IMR-90 (cell line): ENCODE measurements around the gene TMEM45B. TPM values are rescaled to one million over a fixed set of nuclear protein-coding genes. Genes with fewer than 3 reads are reported as not detected.
A peak's percentile ranks its signal among the peaks of the same experiment; 100 is the strongest.

ENCODE experiments used
- ATAC-seq: fragments of 200-7000 bp; cut with Tn5 transposase; 2 replicates; pipeline ENCODE4 v1.9.1; 2020; ENCODE audit warnings: low read depth, mild to moderate bottlenecking, moderate library complexity
- BruUV-seq: library from RNA; stranded (reverse); fragments of 400-500 nt; replicated peaks from 2 replicates; lab custom pipeline; 2021; lab: Mats Ljungman, UMichigan
- CTCF ChIA-PET: fragments of 300-600 bp; formaldehyde crosslinking; extraction: SDS; loops from one replicate; lab custom pipeline; 2021; ENCODE audit warnings: antibody characterized with exemption; lab: Yijun Ruan, JAX
- POLR2A ChIA-PET: fragments of 300-600 bp; sonication (Branson Sonifier 250); formaldehyde crosslinking; loops from one replicate; lab custom pipeline; 2022; ENCODE audit warnings: antibody characterized with exemption; ENCODE audit not compliant: unreplicated experiment; lab: Charles Lee
- DNase-seq: peaks from one replicate; pipeline ENCODE4 v3.0.0; 2013
- H2AFZ ChIP-seq: replicated peaks from 2 replicates; pipeline ENCODE3; 2013; ENCODE audit warnings: low read length, mild to moderate bottlenecking; ENCODE audit not compliant: poor library complexity
- H2AK5ac ChIP-seq: 2 replicates; pipeline ENCODE4 v1.6.1; 2013; ENCODE audit warnings: low read depth, low read length, inconsistent platforms
- H2AK9ac ChIP-seq: replicated peaks from 2 replicates; pipeline ENCODE3; 2013; ENCODE audit warnings: mild to moderate bottlenecking, low read depth, low read length, moderate library complexity; ENCODE audit not compliant: poor library complexity
- H2BK120ac ChIP-seq: 2 replicates; pipeline ENCODE4 v1.6.1; 2013; ENCODE audit warnings: low read depth, low read length, inconsistent platforms
- H2BK15ac ChIP-seq: 3 replicates; pipeline ENCODE4 v1.6.1; 2013; ENCODE audit warnings: low read depth, low read length, inconsistent platforms
- H2BK20ac ChIP-seq: 2 replicates; pipeline ENCODE4 v1.6.1; 2013; ENCODE audit warnings: low read depth, mild to moderate bottlenecking, inconsistent platforms, low read length, moderate library complexity
- H2BK5ac ChIP-seq: 2 replicates; pipeline ENCODE4 v1.6.1; 2013; ENCODE audit warnings: mild to moderate bottlenecking, low read depth, low read length, inconsistent platforms; ENCODE audit not compliant: poor library complexity, severe bottlenecking
- H3K14ac ChIP-seq: replicated peaks from 2 replicates; pipeline ENCODE4 v1.6.1; 2013; ENCODE audit warnings: low read depth, low read length, inconsistent platforms
- H3K18ac ChIP-seq: 2 replicates; pipeline ENCODE4 v1.6.1; 2013; ENCODE audit warnings: low read depth, low read length, control low read depth
- H3K23ac ChIP-seq: 2 replicates; pipeline ENCODE4 v1.6.1; 2013; ENCODE audit warnings: low read depth, low read length, inconsistent platforms
- H3K27ac ChIP-seq: 2 replicates; pipeline ENCODE4 v1.5.1; 2013; ENCODE audit warnings: mild to moderate bottlenecking, control low read depth, low read length; ENCODE audit not compliant: insufficient read depth
- H3K27me3 ChIP-seq: 2 replicates; pipeline ENCODE4 v1.6.1; 2013; ENCODE audit warnings: low read length; ENCODE audit not compliant: control insufficient read depth, insufficient read depth
- H3K36me3 ChIP-seq: 2 replicates; pipeline ENCODE4 v1.6.1; 2013; ENCODE audit warnings: low read length, mixed read lengths; ENCODE audit not compliant: control insufficient read depth, insufficient read depth
- H3K4ac ChIP-seq: 2 replicates; pipeline ENCODE4 v1.6.1; 2013; ENCODE audit warnings: low read depth, low read length, inconsistent platforms
- H3K4me1 ChIP-seq: 2 replicates; pipeline ENCODE4 v1.6.1; 2013; ENCODE audit warnings: low read length, mixed read lengths; ENCODE audit not compliant: control insufficient read depth, insufficient read depth
- H3K4me2 ChIP-seq: 2 replicates; pipeline ENCODE4 v1.6.1; 2013; ENCODE audit warnings: low read depth, mild to moderate bottlenecking, control low read depth, low read length, moderate library complexity
- H3K4me3 ChIP-seq: 2 replicates; pipeline ENCODE4 v1.5.1; 2013; ENCODE audit warnings: low read depth, mild to moderate bottlenecking, control low read depth, low read length, moderate library complexity; ENCODE audit not compliant: insufficient read depth
- H3K56ac ChIP-seq: 2 replicates; pipeline ENCODE4 v1.6.1; 2013; ENCODE audit warnings: low read length, inconsistent platforms; ENCODE audit not compliant: insufficient read depth; ENCODE audit errors: extremely low read depth
- H3K79me1 ChIP-seq, 2 experiments: 2 replicates each; pipeline ENCODE4 v1.6.1; 2013; ENCODE audit warnings: low read length in 2 of 2, inconsistent platforms in 1 of 2, low read depth in 1 of 2
- H3K9ac ChIP-seq: 2 replicates; pipeline ENCODE4 v1.6.1; 2013; ENCODE audit warnings: low read depth, low read length, control low read depth
- H3K9me1 ChIP-seq: 2 replicates; pipeline ENCODE4 v1.6.1; 2013; ENCODE audit warnings: low read length, inconsistent platforms; ENCODE audit not compliant: insufficient read depth
- H3K9me3 ChIP-seq: 2 replicates; pipeline ENCODE4 v1.6.1; 2013; ENCODE audit warnings: low read length; ENCODE audit not compliant: control insufficient read depth, insufficient read depth
- H4K20me1 ChIP-seq: 2 replicates; pipeline ENCODE4 v1.6.1; 2013; ENCODE audit warnings: low read length, inconsistent platforms; ENCODE audit not compliant: insufficient read depth
- H4K5ac ChIP-seq: 2 replicates; pipeline ENCODE4 v1.6.1; 2013; ENCODE audit warnings: mild to moderate bottlenecking, low read depth, low read length, control low read depth
- H4K8ac ChIP-seq, 2 experiments: 2 replicates each; pipeline ENCODE4 v1.6.1; 2013; ENCODE audit warnings: low read depth in 2 of 2, low read length in 2 of 2, control low read depth in 1 of 2, inconsistent platforms in 1 of 2
- H4K91ac ChIP-seq: 2 replicates; pipeline ENCODE4 v1.6.1; 2013; ENCODE audit warnings: low read depth, low read length, inconsistent platforms; ENCODE audit not compliant: insufficient read depth
- BHLHE40 ChIP-seq: fragments of 150-350 bp; IDR thresholded peaks from 2 replicates; pipeline ENCODE4 v1.6.1; 2016; ENCODE audit warnings: mild to moderate bottlenecking, low read depth, low read length
- CEBPB ChIP-seq: IDR thresholded peaks from 2 replicates; pipeline ENCODE4 v1.6.1; 2012; ENCODE audit warnings: low read depth, low read length, improper control_type of control experiment
- CHD1 ChIP-seq: IDR thresholded peaks from 2 replicates; pipeline ENCODE4 v1.6.1; 2012; ENCODE audit warnings: low read depth, low read length, improper control_type of control experiment
- CTCF ChIP-seq: conservative IDR thresholded peaks from 2 replicates; pipeline ENCODE4 v1.5.1; 2012; ENCODE audit warnings: mild to moderate bottlenecking, low read depth, low read length, improper control_type of control experiment
- ELK1 ChIP-seq: fragments of 150-350 bp; IDR thresholded peaks from 2 replicates; pipeline ENCODE4 v1.6.1; 2016; ENCODE audit warnings: low read depth, mild to moderate bottlenecking, low read length, moderate library complexity, borderline replicate concordance
- FOS ChIP-seq: fragments of 150-350 bp; IDR thresholded peaks from 2 replicates; pipeline ENCODE4 v1.6.1; 2016; ENCODE audit warnings: low read depth, low read length
- MAFK ChIP-seq: IDR thresholded peaks from 2 replicates; pipeline ENCODE4 v1.6.1; 2012; ENCODE audit warnings: low read depth, low read length, improper control_type of control experiment
- MAZ ChIP-seq: IDR thresholded peaks from 2 replicates; pipeline ENCODE4 v1.6.1; 2012; ENCODE audit warnings: low read depth, mild to moderate bottlenecking, low read length, improper control_type of control experiment, moderate library complexity, borderline replicate concordance
- MXI1 ChIP-seq: IDR thresholded peaks from 2 replicates; pipeline ENCODE4 v1.6.1; 2012; ENCODE audit warnings: low read depth, mild to moderate bottlenecking, low read length, moderate library complexity, borderline replicate concordance
- NFE2L2 ChIP-seq: fragments of 150-350 bp; IDR thresholded peaks from 2 replicates; pipeline ENCODE4 v1.6.1; 2016; ENCODE audit warnings: low read depth, mild to moderate bottlenecking, low read length
- POLR2A ChIP-seq: IDR thresholded peaks from 2 replicates; pipeline ENCODE4 v1.6.1; 2012; ENCODE audit warnings: mild to moderate bottlenecking, low read depth, low read length
- RAD21 ChIP-seq: IDR thresholded peaks from 2 replicates; pipeline ENCODE4 v1.6.1; 2012; ENCODE audit warnings: low read length, improper control_type of control experiment
- RCOR1 ChIP-seq: IDR thresholded peaks from 2 replicates; pipeline ENCODE4 v1.6.1; 2012; ENCODE audit warnings: mild to moderate bottlenecking, low read length, improper control_type of control experiment; ENCODE audit not compliant: insufficient replicate concordance
- RFX5 ChIP-seq: IDR thresholded peaks from 2 replicates; pipeline ENCODE4 v1.8.0; 2012; ENCODE audit warnings: low read depth, mild to moderate bottlenecking, low read length, moderate library complexity
- SMC3 ChIP-seq: fragments of 150-350 bp; IDR thresholded peaks from 2 replicates; pipeline ENCODE4 v1.6.1; 2016; ENCODE audit warnings: low read depth, mild to moderate bottlenecking, antibody characterized with exemption, low read length, moderate library complexity
- USF2 ChIP-seq: fragments of 150-350 bp; IDR thresholded peaks from 2 replicates; pipeline ENCODE4 v1.6.1; 2017; ENCODE audit warnings: mild to moderate bottlenecking, antibody characterized with exemption, low read length, low read depth
- WGBS, 2 experiments: methylation state at CpG; one replicate each; pipeline versions ENCODE4 v1.1.5 to v1.1.7; 2013; ENCODE audit warnings: missing lambda C conversion rate in 2 of 2; ENCODE audit not compliant: insufficient read length in 1 of 2; ENCODE audit errors: extremely low coverage in 2 of 2; 5-methylcytosine and 5-hydroxymethylcytosine counted together
- dilution Hi-C: fragments of 300-500 bp; cut with HindIII; formaldehyde crosslinking; loops from one replicate; pipeline ENCODE4 v1.14.3; 2018; ENCODE audit warnings: low sequenced_read_pairs; ENCODE audit not compliant: unreplicated experiment
- in situ Hi-C: fragments of 300-500 bp; cut with MboI; formaldehyde crosslinking; loops from 3 replicates; pipeline ENCODE4 v1.14.3; 2019; ENCODE audit warnings: low sequenced_read_pairs, inconsistent platforms, mixed read lengths
- intact Hi-C: fragments of 100-400 bp; cut with micrococcal nuclease; formaldehyde crosslinking; loops from 2 replicates; pipeline ENCODE4 v1.10.0; 2022
- polyA plus RNA-seq, 3 experiments: library from polyadenylated mRNA; depleted of rRNA; stranded (reverse); fragments of >200 nt; gene quantifications; 2 replicates each; pipeline ENCODE4 v1.2.3, GENCODE V29; 2012; ENCODE audit warnings: low replicate concordance in 1 of 3
- total RNA-seq: library from RNA; depleted of rRNA; stranded (reverse); fragments of >200 nt; gene quantifications from 2 replicates; pipeline ENCODE4 v1.2.3, GENCODE V29; 2012

TMEM45B gene
- total and polyA plus RNA-seq, 2 of the 4 experiments (the other 2 are of a cell fraction) = not detected

GRCh38 chr11:129896062-129896461 lies 80.4 kb downstream of the TMEM45B start:
- Histone ChIP-seq H3K4me1 (peaks cover 4% of the 10 kb centered on the region; the same call in 1 of the 2 replicates), H4K5ac (peak overlapping the region; percentile 99), H3K18ac (peak overlapping the region; percentile 97; the same call in 1 of the 2 replicates), H3K14ac (peak overlapping the region; percentile 88), H3K56ac (peak overlapping the region; percentile 42; the same call in 1 of the 2 replicates), H2AFZ (peak overlapping the region; percentile 91), H2AK5ac (no peak overlapping the region), H4K8ac (peak overlapping the region; percentile 78 to 97; a peak in 3 of 4 replicates), H4K91ac (peak overlapping the region; percentile 55; the same call in 1 of the 2 replicates), H2AK9ac (no peak overlapping the region), H3K4ac (peak overlapping the region; percentile 91), H4K20me1 (no peaks in the 10 kb centered on the region; the same call in 1 of the 2 replicates), H3K4me2 (peak overlapping the region; percentile 100), H2BK20ac (no peak overlapping the region), H3K27me3 (no peaks in the 10 kb centered on the region), H3K27ac (peak overlapping the region; percentile 94; the same call in 1 of the 2 replicates), H2BK15ac (no peak overlapping the region; the same call in 2 of the 3 replicates), H3K9me1 (no peaks in the 10 kb centered on the region; the same call in 1 of the 2 replicates), H3K4me3 (peak overlapping the region; percentile 98), H2BK120ac (no peak overlapping the region), H3K36me3 (peaks cover 7% of the 10 kb centered on the region), H3K9ac (peak overlapping the region; percentile 96), H2BK5ac (peak overlapping the region; percentile 84), H3K23ac (peak overlapping the region; percentile 94), H3K79me1 (peaks cover 16 to 33% of the 10 kb centered on the region in 2 experiments), H3K9me3 (no peaks in the 10 kb centered on the region)
- CTCF ChIA-PET = interaction anchor here (0.6 kb wide), 1 partner anchor 110 kb away, joined by 3 read pairs; no protein-coding TSS in a partner anchor
- no peak for DNase-seq
- peak; percentile 1; the same call in 1 of the 2 replicates for ATAC-seq
- in situ Hi-C loops (no loop called here), intact Hi-C loops (no loop called here), dilution Hi-C loops (no loop called here)
- BruUV-seq = no TSS peak
- WGBS, 2 experiments = 20% methylated on average over 1 of the region's 9 CpGs; no CpG with 5 or more reads in 1 of the 2 experiments
- POLR2A ChIA-PET = no interaction called here
- TF ChIP-seq RAD21 = no peak
- TF ChIP-seq NFE2L2 = no peak
- TF ChIP-seq FOS = no peak
- no peak for TF ChIP-seq RFX5
- no peak for TF ChIP-seq CTCF
- no peak for TF ChIP-seq MXI1
- TF ChIP-seq POLR2A = no peak
- TF ChIP-seq CEBPB = no peak
- no peak for TF ChIP-seq USF2
- no peak for TF ChIP-seq SMC3
- TF ChIP-seq RCOR1 = no peak
- no peak for TF ChIP-seq CHD1
- no peak for TF ChIP-seq ELK1
- no peak for TF ChIP-seq MAZ
- TF ChIP-seq BHLHE40 = no peak
- no peak for TF ChIP-seq MAFK
